Spinal cord (tissue), 10 donors: ENCODE results near the gene METTL5. TPM values are rescaled to one million over a fixed set of nuclear protein-coding genes. Genes with fewer than 3 reads are reported as not detected.
"Not testable (repeated sequence)": the region's sequence is repeated elsewhere in the genome, so short reads cannot be mapped to it uniquely, and the experiment has no call there.

ENCODE experiments used
- DNase-seq, 6 donors: peaks; one replicate each; pipeline versions ENCODE4 v3.0.0 to v3.0.0-alpha.2; 2013 to 2015; ENCODE audit warnings: low spot score in 6 of 6, low read depth in 4 of 6
- H3K27ac ChIP-seq: one replicate; pipeline ENCODE4 v1.5.1; 2013; ENCODE audit warnings: low read depth, low read length, control low read depth
- H3K27me3 ChIP-seq: one replicate; pipeline ENCODE4 v1.6.1; 2013; ENCODE audit warnings: low read length; ENCODE audit not compliant: control insufficient read depth, insufficient read depth
- H3K36me3 ChIP-seq: one replicate; pipeline ENCODE4 v1.6.1; 2013; ENCODE audit warnings: low read length; ENCODE audit not compliant: control insufficient read depth, insufficient read depth
- H3K4me1 ChIP-seq: one replicate; pipeline ENCODE4 v1.6.1; 2013; ENCODE audit warnings: low read length; ENCODE audit not compliant: control insufficient read depth, insufficient read depth
- H3K4me3 ChIP-seq: one replicate; pipeline ENCODE4 v1.5.1; 2013; ENCODE audit warnings: low read depth, low read length, control low read depth
- H3K9me3 ChIP-seq: one replicate; pipeline ENCODE4 v1.6.1; 2013; ENCODE audit warnings: low read length; ENCODE audit not compliant: control insufficient read depth, insufficient read depth
- WGBS: methylation state at CpG from one replicate; pipeline ENCODE4 v1.1.5; 2013; ENCODE audit warnings: missing lambda C conversion rate; ENCODE audit not compliant: insufficient coverage; 5-methylcytosine and 5-hydroxymethylcytosine counted together
- polyA plus RNA-seq, 2 donors: library from polyadenylated mRNA; unstranded; fragments of 120-200 nt; gene quantifications; one replicate each; pipeline ENCODE4 v1.2.1, GENCODE V29; 2013; ENCODE audit not compliant: insufficient read length in 2 of 2
- total RNA-seq, 2 donors: library from RNA; depleted of rRNA in 1 of 2; stranded (reverse); fragments of 120-200 nt in 1 of 2; fragments of >200 nt in 1 of 2; gene quantifications; one replicate each; pipeline versions ENCODE4 v1.2.3 to v1.2.4, GENCODE V29; 2013 to 2014
- donor health status: healthy.

Gene METTL5
- total and polyA plus RNA-seq, 4 donors = 40.8 to 64.0 (median 46.6) TPM

- Histone ChIP-seq H3K27ac (no peak overlapping the region), H3K4me1 (peaks cover 4% of the 10 kb centered on the region), H3K9me3 (peaks cover 1% of the 10 kb centered on the region), H3K27me3 (no peaks in the 10 kb centered on the region), H3K36me3 (peaks cover 16% of the 10 kb centered on the region), H3K4me3 (no peak overlapping the region)
- DNase-seq = no peak
Measured at GRCh38 chr2:169818241-169818640, 6.5 kb downstream of the METTL5 start.

- no CpG with 5 or more reads among the region's 6 CpGs for WGBS
- not testable (repeated sequence) for H3K4me1 ChIP-seq, H3K4me3 ChIP-seq, DNase-seq, H3K27ac ChIP-seq, H3K27me3 ChIP-seq, H3K9me3 ChIP-seq
- peaks cover 20% of the 10 kb centered on the region for H3K36me3 ChIP-seq
Measured at GRCh38 chr2:169817369-169817768, 7.3 kb downstream of the METTL5 start.

GRCh38 chr2:169816961-169817360 lies 7.7 kb downstream of the METTL5 start:
- not testable (repeated sequence) for H3K9me3 ChIP-seq, H3K27me3 ChIP-seq, H3K4me1 ChIP-seq, H3K27ac ChIP-seq, H3K4me3 ChIP-seq, DNase-seq
- peaks cover 20% of the 10 kb centered on the region for H3K36me3 ChIP-seq

- Histone ChIP-seq H3K27me3 (no peaks in the 10 kb centered on the region), H3K36me3 (peaks cover 20% of the 10 kb centered on the region), H3K4me1 (no peaks in the 10 kb centered on the region), H3K27ac (no peak overlapping the region), H3K4me3 (no peak overlapping the region), H3K9me3 (peaks cover 1% of the 10 kb centered on the region)
- no peak for DNase-seq
- WGBS = no CpG with 5 or more reads among the region's 1 CpG
Measured at GRCh38 chr2:169815849-169816248, 8.9 kb downstream of the METTL5 start.

GRCh38 chr2:169808221-169808620 lies 16.5 kb downstream of the METTL5 start:
- no peak for DNase-seq
- 100% methylated on average over 1 of the region's 4 CpGs for WGBS
- H3K27me3 ChIP-seq = no peaks in the 10 kb centered on the region
- H3K4me3 ChIP-seq = no peak overlapping the region
- H3K36me3 ChIP-seq = peaks cover 30% of the 10 kb centered on the region
- H3K9me3 ChIP-seq = no peaks in the 10 kb centered on the region
- no peak overlapping the region for H3K27ac ChIP-seq
- H3K4me1 ChIP-seq = no peaks in the 10 kb centered on the region

GRCh38 chr2:169806586-169806985 lies 18.1 kb downstream of the METTL5 start:
- no peak for DNase-seq
- peaks cover 30% of the 10 kb centered on the region for H3K36me3 ChIP-seq
- H3K9me3 ChIP-seq = no peaks in the 10 kb centered on the region
- no peaks in the 10 kb centered on the region for H3K27me3 ChIP-seq
- H3K4me3 ChIP-seq = no peak overlapping the region
- H3K27ac ChIP-seq = no peak overlapping the region
- H3K4me1 ChIP-seq = no peaks in the 10 kb centered on the region

GRCh38 chr2:169803480-169803879 lies 21.2 kb downstream of the METTL5 start:
- 97% methylated on average over 5 of the region's 9 CpGs for WGBS

GRCh38 chr2:169798718-169799592 lies 25.8 kb downstream of the METTL5 start, which contains the start of gene SSB:
SSB (plus strand) TSS chr2:169798871; CDS start chr2:169800961, 2,090 bp downstream.
- no peaks in the 10 kb centered on the region for H3K27me3 ChIP-seq
- H3K36me3 ChIP-seq = peaks cover 12% of the 10 kb centered on the region
- peak; percentile 74 to 98 (median 88) for DNase-seq
- peaks cover 4% of the 10 kb centered on the region for H3K4me1 ChIP-seq
- H3K9me3 ChIP-seq = no peaks in the 10 kb centered on the region
- under 1% methylated on average over 61 of the region's 67 CpGs for WGBS
- peak within 1 kb of the TSS; percentile 91 for H3K27ac ChIP-seq
- peak within 1 kb of the TSS; percentile 81 for H3K4me3 ChIP-seq

More at GRCh38 chr2:169803480-169803879, 21.2 kb downstream of the METTL5 start:
- H3K9me3 ChIP-seq = no peaks in the 10 kb centered on the region
- peaks cover 4% of the 10 kb centered on the region for H3K4me1 ChIP-seq
- no peaks in the 10 kb centered on the region for H3K27me3 ChIP-seq
- peaks cover 28% of the 10 kb centered on the region for H3K36me3 ChIP-seq
- no peak for DNase-seq
- H3K27ac ChIP-seq = no peak overlapping the region
- no peak overlapping the region for H3K4me3 ChIP-seq

- no CpG with 5 or more reads among the region's 4 CpGs for WGBS
- peaks cover 9% of the 10 kb centered on the region for H3K36me3 ChIP-seq
- no peaks in the 10 kb centered on the region for H3K27me3 ChIP-seq
- peaks cover 4% of the 10 kb centered on the region for H3K4me1 ChIP-seq
- no peaks in the 10 kb centered on the region for H3K9me3 ChIP-seq
- H3K4me3 ChIP-seq = peak overlapping the region; percentile 81
- no peak for DNase-seq
- peak overlapping the region; percentile 91 for H3K27ac ChIP-seq
Measured at GRCh38 chr2:169798397-169798717, 26.3 kb downstream of the METTL5 start.

GRCh38 chr2:169797601-169798000 lies 27.1 kb downstream of the METTL5 start:
- Histone ChIP-seq H3K36me3 (peaks cover 7% of the 10 kb centered on the region), H3K27me3 (no peaks in the 10 kb centered on the region), H3K4me1 (peaks cover 4% of the 10 kb centered on the region), H3K9me3 (no peaks in the 10 kb centered on the region), H3K27ac (no peak overlapping the region), H3K4me3 (no peak overlapping the region)
- DNase-seq = no peak
- no CpG with 5 or more reads among the region's 5 CpGs for WGBS
